T-helper 1 cell treated with Interleukin-12 subunit alpha and Interleukin-12 subunit beta and Interleukin-4 antibody, amounts not matched to agents 30 μg/mL and 1 μg/mL, for 36 hours (primary cell): ENCODE measurements around the gene RASAL2.
"Not testable (repeated sequence)": the region's sequence is repeated elsewhere in the genome, so short reads cannot be mapped to it uniquely, and the experiment has no call there.

Experiments
- H3K27ac Mint-ChIP-seq: one replicate; pipeline ENCODE4 v1.8.0; 2021; ENCODE audit warnings: mild to moderate bottlenecking, mixed read lengths
- H3K27me3 Mint-ChIP-seq: one replicate; pipeline ENCODE4 v1.8.0; 2021; ENCODE audit warnings: low read depth, mixed read lengths
- H3K36me3 Mint-ChIP-seq: one replicate; pipeline ENCODE4 v1.8.0; 2021; ENCODE audit warnings: low read depth, mixed read lengths
- H3K4me1 Mint-ChIP-seq: one replicate; pipeline ENCODE4 v1.8.0; 2021; ENCODE audit warnings: low read depth, mixed read lengths
- H3K4me3 Mint-ChIP-seq: one replicate; pipeline ENCODE4 v1.8.0; 2021; ENCODE audit warnings: mild to moderate bottlenecking, moderate library complexity, mixed read lengths
- H3K9me3 Mint-ChIP-seq: one replicate; pipeline ENCODE4 v1.8.0; 2021; ENCODE audit warnings: mixed read lengths

RASAL2 gene

GRCh38 chr1:178498896-178499675 lies 405.2 kb downstream of the RASAL2 start:
- Mint-ChIP-seq H3K9me3 (no peaks in the 10 kb centered on the region), H3K27me3 (no peaks in the 10 kb centered on the region)

GRCh38 chr1:178500091-178500770 lies 406.3 kb downstream of the RASAL2 start:
- Mint-ChIP-seq H3K27me3 (no peaks in the 10 kb centered on the region), H3K27ac (no peak overlapping the region), H3K9me3 (no peaks in the 10 kb centered on the region), H3K4me3 (no peak overlapping the region), H3K4me1 (no peaks in the 10 kb centered on the region), H3K36me3 (no peaks in the 10 kb centered on the region)

More at GRCh38 chr1:178498896-178499675, 405.2 kb downstream of the RASAL2 start:
- no peaks in the 10 kb centered on the region for H3K36me3 Mint-ChIP-seq
- H3K4me1 Mint-ChIP-seq, result no peaks in the 10 kb centered on the region
- H3K4me3 Mint-ChIP-seq, result no peak overlapping the region
- H3K27ac Mint-ChIP-seq, result no peak overlapping the region

DNA sequence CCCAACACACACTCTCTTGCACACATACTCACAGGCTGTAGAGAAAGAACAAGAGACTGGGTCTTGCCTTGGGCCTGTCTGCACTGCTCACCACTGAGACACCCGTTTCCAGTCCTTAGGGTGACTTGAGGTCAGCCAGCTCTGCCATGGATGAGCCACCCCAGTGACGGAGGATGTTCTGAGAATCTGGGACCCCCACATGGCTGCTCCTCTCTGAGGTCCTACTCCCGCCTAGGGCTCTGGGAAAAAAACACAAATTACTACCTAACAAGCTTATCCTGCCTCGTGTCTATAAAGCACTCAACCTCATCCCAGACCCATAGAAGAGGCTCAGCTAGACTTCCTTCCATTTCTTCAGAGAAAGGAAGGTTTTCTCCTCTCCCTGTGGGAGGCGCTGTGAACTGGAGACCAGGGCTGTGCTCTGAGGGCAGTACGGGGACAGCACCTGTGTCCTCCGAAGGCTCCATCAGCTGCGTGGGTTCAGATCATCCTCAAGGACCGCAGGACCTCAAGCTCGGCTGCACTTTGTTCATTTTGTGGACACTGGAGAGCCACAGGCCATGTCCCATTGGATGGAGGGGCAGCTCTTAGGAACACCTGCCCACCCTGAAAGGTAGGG lies 407.1 kb downstream of the RASAL2 start:
- Mint-ChIP-seq H3K4me3 (no peak overlapping the region), H3K9me3 (no peaks in the 10 kb centered on the region), H3K27me3 (no peaks in the 10 kb centered on the region), H3K4me1 (no peaks in the 10 kb centered on the region), H3K27ac (no peak overlapping the region), H3K36me3 (no peaks in the 10 kb centered on the region)

- Mint-ChIP-seq H3K27me3 (no peaks in the 10 kb centered on the region), H3K9me3 (no peaks in the 10 kb centered on the region), H3K4me3 (no peak overlapping the region), H3K27ac (no peak overlapping the region), H3K36me3 (no peaks in the 10 kb centered on the region), H3K4me1 (no peaks in the 10 kb centered on the region)
Measured at GRCh38 chr1:178501705-178502329, 407.9 kb downstream of the RASAL2 start.

DNA sequence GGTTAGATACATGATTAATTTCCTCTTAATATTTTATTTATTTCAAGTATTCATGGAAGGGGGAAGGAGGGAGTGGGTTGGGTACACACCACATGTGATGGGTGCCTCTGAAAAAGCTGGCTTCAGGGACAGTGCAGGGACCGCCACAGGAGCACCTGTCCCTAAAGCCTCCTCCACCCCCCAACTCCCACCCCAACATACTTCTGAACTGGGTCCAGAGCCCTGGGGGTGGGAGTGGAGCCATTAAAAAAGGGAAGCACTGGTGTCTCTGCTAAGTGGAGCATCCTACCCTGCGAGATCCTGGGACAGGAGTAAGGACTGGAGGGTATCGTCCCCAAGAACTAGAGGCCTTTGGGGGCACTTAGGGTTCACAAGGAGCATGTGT lies 408.4 kb downstream of the RASAL2 start:
- no peak overlapping the region for H3K27ac Mint-ChIP-seq
- no peaks in the 10 kb centered on the region for H3K36me3 Mint-ChIP-seq
- no peaks in the 10 kb centered on the region for H3K27me3 Mint-ChIP-seq
- H3K9me3 Mint-ChIP-seq, result no peaks in the 10 kb centered on the region
- no peak overlapping the region for H3K4me3 Mint-ChIP-seq
- no peaks in the 10 kb centered on the region for H3K4me1 Mint-ChIP-seq

- no peaks in the 10 kb centered on the region for H3K36me3 Mint-ChIP-seq
- no peak overlapping the region for H3K4me3 Mint-ChIP-seq
- H3K27me3 Mint-ChIP-seq, result no peaks in the 10 kb centered on the region
- no peaks in the 10 kb centered on the region for H3K9me3 Mint-ChIP-seq
- H3K27ac Mint-ChIP-seq, result no peak overlapping the region
- no peaks in the 10 kb centered on the region for H3K4me1 Mint-ChIP-seq
Measured at GRCh38 chr1:178502856-178503255, 409.0 kb downstream of the RASAL2 start.

DNA sequence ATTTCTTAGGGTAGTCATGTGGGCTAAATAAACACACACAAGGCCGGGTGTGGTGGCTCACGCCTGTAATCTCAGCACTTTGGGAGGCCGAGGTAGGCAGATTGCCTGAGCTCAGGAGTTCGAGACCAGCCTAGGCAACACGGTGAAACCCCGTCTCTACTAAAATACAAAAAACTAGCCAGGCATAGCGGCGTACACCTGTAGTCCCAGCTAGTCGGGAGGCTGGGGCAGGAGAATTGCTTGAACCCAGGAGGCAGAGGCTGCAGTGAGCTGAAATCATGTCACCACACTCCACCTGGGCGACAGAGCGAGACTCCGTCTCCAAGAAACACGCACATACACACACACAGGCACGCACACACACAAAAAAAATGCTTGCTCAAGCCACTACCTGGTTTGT lies 409.4 kb downstream of the RASAL2 start:
- not testable (repeated sequence) for H3K27me3 Mint-ChIP-seq, H3K4me1 Mint-ChIP-seq, H3K4me3 Mint-ChIP-seq, H3K9me3 Mint-ChIP-seq, H3K27ac Mint-ChIP-seq, H3K36me3 Mint-ChIP-seq

DNA sequence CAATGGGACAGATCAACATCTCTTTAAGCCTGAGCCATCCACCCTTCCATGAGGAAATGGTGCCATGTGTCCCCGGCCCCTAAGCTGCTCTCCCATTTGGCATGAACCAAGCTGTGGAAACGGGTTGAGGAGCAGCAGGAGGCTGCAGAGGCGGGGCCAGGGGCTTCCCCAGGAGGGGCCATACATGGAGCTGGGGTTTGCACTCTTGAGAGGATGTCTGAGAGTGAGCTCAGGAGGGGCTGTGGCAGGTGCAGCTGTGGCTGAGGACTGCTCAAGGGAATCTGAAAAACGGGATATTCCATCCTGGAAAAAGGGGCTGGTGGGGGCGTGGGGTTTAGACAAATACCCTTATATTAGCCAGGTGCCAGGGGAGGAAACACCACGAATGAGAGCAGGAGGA lies 409.9 kb downstream of the RASAL2 start:
- H3K36me3 Mint-ChIP-seq, result no peaks in the 10 kb centered on the region
- H3K9me3 Mint-ChIP-seq, result no peaks in the 10 kb centered on the region
- H3K4me1 Mint-ChIP-seq, result no peaks in the 10 kb centered on the region
- no peak overlapping the region for H3K4me3 Mint-ChIP-seq
- H3K27ac Mint-ChIP-seq, result no peak overlapping the region
- H3K27me3 Mint-ChIP-seq, result no peaks in the 10 kb centered on the region

DNA sequence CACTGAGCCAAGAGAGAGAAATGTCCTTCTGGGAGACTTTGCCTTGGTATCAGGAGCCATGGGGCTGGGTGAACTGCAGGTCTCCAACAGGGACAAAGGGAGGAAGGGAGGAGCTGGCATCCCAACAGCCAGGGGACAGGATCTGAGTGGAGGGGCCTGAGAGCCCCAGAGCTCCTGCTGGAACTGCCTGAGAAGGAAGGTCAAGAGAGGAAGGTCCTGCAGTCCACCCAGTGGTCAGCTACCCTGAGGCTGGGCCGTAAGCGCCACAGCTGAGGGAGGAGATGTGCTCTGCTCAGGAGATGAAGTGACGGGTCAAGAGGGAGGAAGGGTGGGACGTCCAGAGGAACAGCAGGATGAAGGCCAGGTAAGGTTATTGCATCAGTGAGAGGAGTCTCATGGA lies 410.4 kb downstream of the RASAL2 start:
- Mint-ChIP-seq H3K27me3 (no peaks in the 10 kb centered on the region), H3K9me3 (no peaks in the 10 kb centered on the region), H3K4me1 (no peaks in the 10 kb centered on the region), H3K27ac (no peak overlapping the region), H3K4me3 (no peak overlapping the region), H3K36me3 (no peaks in the 10 kb centered on the region)

DNA sequence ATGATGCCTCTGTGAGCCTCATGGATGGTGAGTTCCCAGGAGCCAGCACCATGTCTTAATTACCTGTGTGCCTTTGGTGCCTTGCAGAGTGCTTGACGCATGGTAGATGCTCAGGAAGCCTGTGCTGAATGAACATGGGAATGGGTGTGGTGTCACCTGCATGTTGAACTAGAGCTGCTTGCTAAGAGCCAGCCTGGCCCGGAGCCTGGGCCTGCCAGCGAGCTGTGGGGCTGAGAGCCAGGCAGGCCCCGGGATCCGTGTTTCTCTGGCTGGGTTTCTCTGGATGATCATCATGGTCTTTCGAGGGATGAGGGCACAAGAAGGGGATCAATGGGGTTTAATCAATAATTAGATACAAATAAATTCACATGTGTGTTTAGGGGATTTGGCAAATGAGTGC lies 412.3 kb downstream of the RASAL2 start:
- Mint-ChIP-seq H3K27me3 (no peaks in the 10 kb centered on the region), H3K4me1 (no peaks in the 10 kb centered on the region), H3K27ac (no peak overlapping the region), H3K4me3 (no peak overlapping the region), H3K9me3 (no peaks in the 10 kb centered on the region), H3K36me3 (no peaks in the 10 kb centered on the region)

- Mint-ChIP-seq H3K9me3 (no peaks in the 10 kb centered on the region), H3K27me3 (no peaks in the 10 kb centered on the region), H3K4me1 (no peaks in the 10 kb centered on the region), H3K27ac (no peak overlapping the region), H3K4me3 (no peak overlapping the region), H3K36me3 (no peaks in the 10 kb centered on the region)
Measured at GRCh38 chr1:178506669-178507068, 412.8 kb downstream of the RASAL2 start.

DNA sequence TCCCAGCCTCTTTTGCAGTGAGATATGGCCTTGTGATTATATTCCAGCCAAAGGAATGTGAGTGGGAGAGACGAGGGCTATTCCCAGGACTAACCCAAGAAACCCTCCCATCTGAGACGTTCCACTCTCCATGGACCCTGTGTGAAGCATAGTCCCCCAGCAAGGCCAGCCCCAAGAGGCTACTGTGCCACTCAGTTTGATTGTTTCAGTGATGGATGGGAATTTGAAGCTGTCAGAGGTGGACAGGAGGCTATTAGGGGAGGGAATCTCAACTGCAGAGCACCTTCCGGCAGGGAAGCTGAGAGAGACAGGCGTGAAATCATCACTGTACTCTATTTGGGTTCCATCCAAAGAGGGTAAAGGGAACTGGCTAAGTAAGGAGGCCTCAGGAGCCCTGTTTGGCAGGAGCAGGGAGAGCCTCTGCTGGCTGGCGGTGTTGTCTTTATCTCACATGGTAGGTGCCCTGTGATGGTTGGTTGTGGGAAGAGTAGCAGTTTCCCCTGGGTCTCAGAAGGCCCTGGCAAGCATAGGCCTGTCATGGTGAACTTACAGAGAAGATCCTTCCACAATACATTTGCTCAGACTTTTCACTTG lies 415.6 kb downstream of the RASAL2 start:
- Mint-ChIP-seq H3K27me3 (no peaks in the 10 kb centered on the region), H3K36me3 (no peaks in the 10 kb centered on the region), H3K9me3 (no peaks in the 10 kb centered on the region), H3K27ac (no peak overlapping the region), H3K4me1 (no peaks in the 10 kb centered on the region), H3K4me3 (no peak overlapping the region)

DNA sequence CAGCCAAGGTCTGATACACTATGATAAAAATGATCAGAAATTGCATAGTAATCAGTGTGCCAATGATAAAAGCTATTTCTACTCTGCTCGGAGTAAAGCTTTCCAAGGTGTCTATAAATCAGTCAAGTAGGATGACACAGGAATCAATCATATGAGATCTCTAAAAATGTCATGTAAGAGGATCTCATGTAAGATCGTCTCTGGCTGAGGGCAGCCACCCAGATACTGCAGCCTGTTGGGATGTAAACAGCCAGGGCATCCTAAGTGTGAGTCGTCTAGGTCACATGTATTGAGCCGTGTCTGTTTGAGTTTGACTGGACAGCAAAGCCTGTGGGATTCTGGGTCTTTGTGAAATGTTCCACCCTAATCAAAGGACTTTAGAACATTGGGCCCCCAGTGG lies 416.3 kb downstream of the RASAL2 start:
- no peaks in the 10 kb centered on the region for H3K27me3 Mint-ChIP-seq
- H3K27ac Mint-ChIP-seq, result no peak overlapping the region
- H3K4me3 Mint-ChIP-seq, result no peak overlapping the region

GRCh38 chr1:178512566-178513277 lies 418.8 kb downstream of the RASAL2 start, which contains the start of gene TEX35:
Gene TEX35 (plus strand): TSS chr1:178513109. CDS start chr1:178513189, 80 bp downstream.
- Mint-ChIP-seq H3K27me3 (no peaks in the 10 kb centered on the region), H3K36me3 (no peaks in the 10 kb centered on the region), H3K9me3 (no peaks in the 10 kb centered on the region), H3K4me1 (no peaks in the 10 kb centered on the region), H3K27ac (no peak within 1 kb of the TSS), H3K4me3 (no peak within 1 kb of the TSS)

More for the DNA sequence above, 416.3 kb downstream of the RASAL2 start:
- H3K36me3 Mint-ChIP-seq, result no peaks in the 10 kb centered on the region
- H3K4me1 Mint-ChIP-seq, result no peaks in the 10 kb centered on the region
- H3K9me3 Mint-ChIP-seq, result no peaks in the 10 kb centered on the region
